Sigmoid colon (tissue), 4 donors: ENCODE results near the gene PGAP3.

Source experiments
- CTCF ChIP-seq, 4 experiments: fragments of 450-650 bp in 3 of 4; fragments of 200-600 bp in 1 of 4; IDR thresholded peaks; one replicate each; pipeline ENCODE4 v1.5.1; 2016 to 2019; ENCODE audit warnings: antibody characterized with exemption in 4 of 4, mild to moderate bottlenecking in 3 of 4, moderate library complexity in 2 of 4
- EP300 ChIP-seq, 4 donors: sonication (generic); formaldehyde crosslinking; IDR thresholded peaks; one replicate each; pipeline ENCODE4 v1.6.1; 2017; ENCODE audit warnings: antibody characterized with exemption in 4 of 4
- POLR2A ChIP-seq, 2 donors: fragments of 450-650 bp; IDR thresholded peaks; one replicate each; pipeline ENCODE4 v1.6.1; 2016; ENCODE audit warnings: antibody characterized with exemption in 2 of 2, mild to moderate bottlenecking in 2 of 2, moderate library complexity in 2 of 2
- POLR2AphosphoS5 ChIP-seq, 4 donors: sonication (generic); formaldehyde crosslinking; IDR thresholded peaks; one replicate each; pipeline ENCODE4 v1.6.1; 2017; ENCODE audit warnings: antibody characterized with exemption in 4 of 4

GRCh38 chr17:39660397-39661385 lies 27.2 kb downstream of the PGAP3 start:
- TF ChIP-seq EP300 (IDR thresholded peaks at IDR 0.05) (no peak), POLR2A (IDR thresholded peaks at IDR 0.05) (no peak), CTCF (IDR thresholded peaks at IDR 0.05) (no peak), POLR2AphosphoS5 (IDR thresholded peaks at IDR 0.05) (no peak)
